ENCODE measurements around the gene MED15. TPM values are rescaled to one million over a fixed set of nuclear protein-coding genes. Genes with fewer than 3 reads are reported as not detected.

MED15 gene
- total and polyA plus RNA-seq, 10 of the 15 experiments (the other 5 are each of a cell fraction or from before 2014, with no cell fraction given): 1.4 to 75.2 (median 26.9) TPM

- RAD21 ChIA-PET (ENCODE audit: unreplicated experiment): no interaction called here
- TF ChIP-seq, protein P1, sequence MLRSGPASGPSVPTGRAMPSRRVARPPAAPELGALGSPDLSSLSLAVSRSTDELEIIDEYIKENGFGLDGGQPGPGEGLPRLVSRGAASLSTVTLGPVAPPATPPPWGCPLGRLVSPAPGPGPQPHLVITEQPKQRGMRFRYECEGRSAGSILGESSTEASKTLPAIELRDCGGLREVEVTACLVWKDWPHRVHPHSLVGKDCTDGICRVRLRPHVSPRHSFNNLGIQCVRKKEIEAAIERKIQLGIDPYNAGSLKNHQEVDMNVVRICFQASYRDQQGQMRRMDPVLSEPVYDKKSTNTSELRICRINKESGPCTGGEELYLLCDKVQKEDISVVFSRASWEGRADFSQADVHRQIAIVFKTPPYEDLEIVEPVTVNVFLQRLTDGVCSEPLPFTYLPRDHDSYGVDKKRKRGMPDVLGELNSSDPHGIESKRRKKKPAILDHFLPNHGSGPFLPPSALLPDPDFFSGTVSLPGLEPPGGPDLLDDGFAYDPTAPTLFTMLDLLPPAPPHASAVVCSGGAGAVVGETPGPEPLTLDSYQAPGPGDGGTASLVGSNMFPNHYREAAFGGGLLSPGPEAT (IDR thresholded peaks at IDR 0.05; ENCODE audit: low read depth): no peak
- no peak for TF ChIP-seq ZNF384 (IDR thresholded peaks at IDR 0.05; ENCODE audit: borderline replicate concordance, low read depth, low read length)
- no peak for TF ChIP-seq CHD1 (IDR thresholded peaks at IDR 0.05; ENCODE audit: low read depth, low read length)
- TF ChIP-seq NFYA (IDR thresholded peaks at IDR 0.05; ENCODE audit: borderline replicate concordance, low read depth, low read length): no peak
- no peak for TF ChIP-seq IRF5 (IDR thresholded peaks at IDR 0.05; ENCODE audit: borderline replicate concordance)
- TF ChIP-seq GABPA (IDR thresholded peaks at IDR 0.05; ENCODE audit: low read depth): no peak
- no peak for TF ChIP-seq TCF7 (IDR thresholded peaks at IDR 0.05; ENCODE audit: borderline replicate concordance)
- TF ChIP-seq RAD51 (IDR thresholded peaks at IDR 0.05): no peak
- TF ChIP-seq, protein P2, sequence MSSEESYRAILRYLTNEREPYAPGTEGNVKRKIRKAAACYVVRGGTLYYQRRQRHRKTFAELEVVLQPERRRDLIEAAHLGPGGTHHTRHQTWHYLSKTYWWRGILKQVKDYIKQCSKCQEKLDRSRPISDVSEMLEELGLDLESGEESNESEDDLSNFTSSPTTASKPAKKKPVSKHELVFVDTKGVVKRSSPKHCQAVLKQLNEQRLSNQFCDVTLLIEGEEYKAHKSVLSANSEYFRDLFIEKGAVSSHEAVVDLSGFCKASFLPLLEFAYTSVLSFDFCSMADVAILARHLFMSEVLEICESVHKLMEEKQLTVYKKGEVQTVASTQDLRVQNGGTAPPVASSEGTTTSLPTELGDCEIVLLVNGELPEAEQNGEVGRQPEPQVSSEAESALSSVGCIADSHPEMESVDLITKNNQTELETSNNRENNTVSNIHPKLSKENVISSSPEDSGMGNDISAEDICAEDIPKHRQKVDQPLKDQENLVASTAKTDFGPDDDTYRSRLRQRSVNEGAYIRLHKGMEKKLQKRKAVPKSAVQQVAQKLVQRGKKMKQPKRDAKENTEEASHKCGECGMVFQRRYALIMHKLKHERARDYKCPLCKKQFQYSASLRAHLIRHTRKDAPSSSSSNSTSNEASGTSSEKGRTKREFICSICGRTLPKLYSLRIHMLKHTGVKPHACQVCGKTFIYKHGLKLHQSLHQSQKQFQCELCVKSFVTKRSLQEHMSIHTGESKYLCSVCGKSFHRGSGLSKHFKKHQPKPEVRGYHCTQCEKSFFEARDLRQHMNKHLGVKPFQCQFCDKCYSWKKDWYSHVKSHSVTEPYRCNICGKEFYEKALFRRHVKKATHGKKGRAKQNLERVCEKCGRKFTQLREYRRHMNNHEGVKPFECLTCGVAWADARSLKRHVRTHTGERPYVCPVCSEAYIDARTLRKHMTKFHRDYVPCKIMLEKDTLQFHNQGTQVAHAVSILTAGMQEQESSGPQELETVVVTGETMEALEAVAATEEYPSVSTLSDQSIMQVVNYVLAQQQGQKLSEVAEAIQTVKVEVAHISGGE (CRISPR knock-in tag; IDR thresholded peaks at IDR 0.05): no peak
- no peak for TF ChIP-seq TBL1XR1 (IDR thresholded peaks at IDR 0.05; ENCODE audit: low read depth, low read length)
- no peak for TF ChIP-seq ETV6 (conservative IDR thresholded peaks at IDR 0.05 in 1 of 2, IDR thresholded peaks at IDR 0.05 in 1 of 2; ENCODE audit: borderline replicate concordance in 1 of 2, low read depth in 1 of 2)
- TF ChIP-seq HDAC2 (IDR thresholded peaks at IDR 0.05): no peak
- TF ChIP-seq RAD21 (IDR thresholded peaks at IDR 0.05; ENCODE audit: insufficient read depth, low read depth, low read length): no peak
- no peak for TF ChIP-seq BHLHE40 (IDR thresholded peaks at IDR 0.05; ENCODE audit: borderline replicate concordance in 1 of 2, low read depth in 2 of 2, low read length in 1 of 2)
- TF ChIP-seq NR2C2 (IDR thresholded peaks at IDR 0.05; ENCODE audit: borderline replicate concordance, control insufficient read depth, insufficient read length, low read depth): no peak
- no peak for TF ChIP-seq ZNF274 (IDR thresholded peaks at IDR 0.05; ENCODE audit: insufficient read depth, insufficient read length)
- no peak for TF ChIP-seq SMAD5 (IDR thresholded peaks at IDR 0.05; ENCODE audit: low read depth)
- no peak for TF ChIP-seq CHD2 (IDR thresholded peaks at IDR 0.05; ENCODE audit: borderline replicate concordance, low read depth, low read length)
- no peak for TF ChIP-seq POLR2AphosphoS5 (IDR thresholded peaks at IDR 0.05; ENCODE audit: low read length)
- FAIRE-seq (no peak), ATAC-seq (no peak), DNase-seq (ENCODE audit: low read depth, low spot score) (no peak)
- Histone ChIP-seq H3K27me3 (replicated peaks in 1 of 2; ENCODE audit: control insufficient read depth in 2 of 2, insufficient read depth in 2 of 2, low read length in 1 of 2) (no peaks in the 10 kb centered on the region), H4K20me1 (ENCODE audit: control insufficient read depth, insufficient read depth) (no peaks in the 10 kb centered on the region; the same call in none of the 2 replicates), H3K4me1 (ENCODE audit: control insufficient read depth, insufficient read depth, low read length) (no peaks in the 10 kb centered on the region), H3K79me2 (ENCODE audit: control insufficient read depth, insufficient read depth, low read length) (peaks cover 19% of the 10 kb centered on the region), H3K4me3 (no peak overlapping the region), H3K9ac (ENCODE audit: control insufficient read depth, insufficient read depth, low read length) (no peak overlapping the region), H3K36me3 (ENCODE audit: control insufficient read depth in 2 of 2, insufficient read depth in 2 of 2, low read length in 1 of 2) (peaks cover 27 to 38% of the 10 kb centered on the region in 2 experiments), H3K9me3 (replicated peaks; ENCODE audit: control insufficient read depth, insufficient read depth, low read length) (no peaks in the 10 kb centered on the region), H2AFZ (ENCODE audit: control insufficient read depth, low read depth, low read length) (no peak overlapping the region), H3K27ac (ENCODE audit: control insufficient read depth, insufficient read depth) (no peak overlapping the region), H3K4me2 (ENCODE audit: control insufficient read depth, insufficient read depth) (no peak overlapping the region)
- SMC1A ChIA-PET (ENCODE audit: uncharacterized antibody, unreplicated experiment): no interaction called here
- CTCF ChIA-PET: no interaction called here
- BruUV-seq (replicated peaks): no TSS peak
- in situ Hi-C loops (cut with MboI) (no loop called here), intact Hi-C loops (cut with micrococcal nuclease; ENCODE audit: unreplicated experiment) (no loop called here)
- WGBS (ENCODE audit: insufficient coverage, insufficient replicate concordance, low lambda C conversion rate, missing lambda C conversion rate): 82% methylated on average over 12 of the region's 12 CpGs
- POLR2A ChIA-PET: no interaction called here
Observed at GRCh38 chr22:20536590-20537324, 29.3 kb downstream of the MED15 start.

Measured in GM12878 (cell line).